HG02981 (cell line): ENCODE results near the gene CRIM1.

Source experiments
- ATAC-seq: cut with Tn5 transposase; IDR thresholded peaks from one replicate; pipeline ENCODE4 v1.9.1; 2021; ENCODE audit warnings: mild to moderate bottlenecking, moderate library complexity; ENCODE audit not compliant: unreplicated experiment

The CRIM1 gene

GRCh38 chr2:36393738-36394256 is 38.2 kb downstream of the CRIM1 start:
- ATAC-seq: no peak

GRCh38 chr2:36394804-36395203 is 39.2 kb downstream of the CRIM1 start:
- ATAC-seq: no peak

GRCh38 chr2:36395866-36396265 is 40.3 kb downstream of the CRIM1 start:
- no peak for ATAC-seq

- no peak for ATAC-seq
Measured at GRCh38 chr2:36396878-36397539, 41.4 kb downstream of the CRIM1 start.

DNA sequence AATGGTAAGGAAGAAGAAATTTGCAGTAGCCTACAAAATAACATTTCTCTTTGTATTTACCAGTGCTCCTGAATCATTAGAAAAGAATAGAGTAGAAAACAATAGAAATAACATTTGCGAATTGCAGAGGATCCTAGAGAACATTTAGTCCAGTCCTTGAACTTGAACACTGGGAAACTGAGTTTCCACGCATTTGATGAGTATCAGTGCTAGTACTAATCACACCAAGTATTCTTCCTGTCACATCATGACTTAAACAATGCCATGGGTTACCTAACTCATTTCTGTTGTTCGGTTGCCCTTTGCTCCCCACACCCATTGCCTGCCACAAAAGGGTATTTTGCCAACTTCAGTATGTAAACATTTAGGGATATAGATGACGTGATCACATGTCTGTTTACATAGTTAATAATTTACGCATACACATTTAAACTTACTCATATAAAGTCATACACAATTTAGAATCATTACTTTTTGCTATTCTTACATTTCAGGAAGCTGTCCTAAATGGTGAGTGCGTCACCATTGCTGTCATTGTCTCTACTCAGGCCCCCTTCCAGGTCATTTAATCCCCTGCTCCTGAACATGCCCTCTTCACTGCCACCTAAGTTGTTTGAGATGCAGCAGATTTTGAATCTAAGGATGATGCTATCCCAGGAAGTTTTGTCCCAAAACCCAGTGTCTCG is 42.3 kb downstream of the CRIM1 start:
- ATAC-seq: no peak

DNA sequence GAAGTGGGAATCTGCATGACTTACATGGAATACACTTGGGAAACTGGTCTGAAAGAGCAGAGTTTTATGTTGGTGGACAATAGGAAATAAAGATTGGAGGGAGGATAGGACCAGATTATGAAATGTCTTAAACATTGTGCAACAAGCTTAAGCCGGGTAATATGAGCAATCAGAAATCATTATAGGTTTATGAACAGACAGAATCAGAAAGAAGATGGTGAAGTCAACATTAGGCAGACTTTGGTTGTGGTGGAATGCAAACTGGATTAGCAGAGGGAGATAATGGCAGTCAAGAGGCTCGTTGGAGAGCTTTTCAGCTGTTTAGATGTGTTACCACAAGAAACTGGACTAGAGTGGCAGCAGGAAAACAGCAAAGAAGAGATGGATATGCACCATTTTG is 43.5 kb downstream of the CRIM1 start:
- ATAC-seq: no peak

DNA sequence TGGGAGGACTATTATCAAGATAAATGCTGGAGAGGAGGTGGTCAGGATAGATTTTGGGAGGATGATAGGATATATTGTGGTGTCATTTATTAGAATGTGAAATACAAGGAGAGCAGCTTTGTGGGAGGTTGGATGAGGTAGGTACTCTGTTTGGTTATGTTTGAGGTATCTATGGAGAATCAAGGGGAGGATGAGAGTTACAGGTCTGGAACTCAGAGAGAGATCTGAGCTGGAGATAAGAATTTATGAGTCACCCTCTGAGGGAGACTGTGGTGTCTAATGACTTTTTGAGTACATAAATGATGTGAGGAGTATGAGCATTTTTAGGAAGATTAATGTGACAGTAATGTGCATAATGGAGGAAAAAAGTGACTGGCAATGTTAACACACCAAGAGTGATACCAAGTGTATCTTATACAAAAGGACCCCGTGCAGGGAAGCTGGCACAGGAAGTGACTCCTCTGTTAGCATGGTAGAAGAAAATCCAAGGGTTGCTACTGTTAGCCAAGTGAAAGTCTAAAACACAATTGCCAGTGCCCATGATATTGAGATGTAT is 48.2 kb downstream of the CRIM1 start:
- peak; percentile 70 for ATAC-seq

- peak; percentile 48 for ATAC-seq
Measured at GRCh38 chr2:36404318-36404717, 48.7 kb downstream of the CRIM1 start.

DNA sequence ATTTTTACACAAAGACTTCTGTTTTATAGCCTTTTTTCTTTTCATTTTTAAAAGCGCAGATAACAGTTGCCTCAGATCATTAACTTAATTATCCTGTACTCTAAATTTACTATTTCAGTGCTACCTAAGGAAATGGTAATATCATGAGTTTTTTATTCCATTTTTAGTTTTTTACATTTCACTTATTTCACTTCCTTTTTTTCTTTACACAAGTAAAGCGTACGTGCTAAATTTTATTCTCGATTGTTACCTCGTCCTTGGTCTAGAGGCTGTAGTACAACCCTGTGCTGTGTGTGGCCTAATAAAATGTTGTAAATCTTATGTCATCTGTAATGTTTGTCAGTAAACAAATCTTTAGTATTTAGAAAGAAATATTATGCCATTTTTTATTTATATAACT is 49.2 kb downstream of the CRIM1 start:
- ATAC-seq: peak; percentile 37

DNA sequence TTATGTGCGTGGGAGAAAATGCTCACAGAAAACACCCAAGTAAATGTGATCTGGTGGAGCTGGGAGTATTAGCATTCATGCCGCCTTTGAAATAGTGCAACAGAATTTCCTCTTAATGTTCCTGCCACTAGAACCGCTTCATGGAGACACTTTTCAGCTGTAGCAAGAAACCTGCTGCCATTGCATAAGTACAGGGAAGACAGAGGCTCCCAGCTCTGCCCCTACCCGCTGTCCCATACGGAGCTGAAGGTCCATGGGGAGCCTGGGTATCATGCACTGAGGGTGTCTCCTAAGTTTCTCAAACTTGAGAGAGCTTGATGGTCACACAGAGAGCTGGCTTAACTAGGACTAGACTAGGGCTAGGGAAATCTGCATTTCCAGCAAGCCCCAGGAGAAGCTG is 49.6 kb downstream of the CRIM1 start:
- no peak for ATAC-seq

- no peak for ATAC-seq
Measured at GRCh38 chr2:36406296-36406695, 50.7 kb downstream of the CRIM1 start.

DNA sequence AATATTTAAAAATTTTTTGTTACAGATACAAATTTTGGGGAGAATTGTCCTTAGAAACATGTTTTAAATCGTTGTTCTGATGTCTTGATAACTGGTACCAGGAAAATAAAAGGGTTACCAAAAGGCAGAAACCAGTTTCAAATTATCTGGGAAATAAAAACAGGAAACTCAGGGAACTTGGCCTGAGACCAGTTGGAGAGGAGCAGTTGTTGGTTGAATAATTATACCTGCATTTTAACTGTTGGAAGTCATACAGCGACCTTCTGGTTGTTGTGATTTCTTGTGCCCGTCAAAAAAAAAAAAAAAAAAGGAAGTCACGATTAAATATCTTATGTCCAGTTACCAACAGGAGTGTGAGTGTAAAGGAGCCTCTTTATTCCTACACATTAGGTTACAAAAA is 51.8 kb downstream of the CRIM1 start:
- no peak for ATAC-seq

- no peak for ATAC-seq
Measured at GRCh38 chr2:36408198-36408703, 52.7 kb downstream of the CRIM1 start.

- no peak for ATAC-seq
Measured at GRCh38 chr2:36409335-36409734, 53.8 kb downstream of the CRIM1 start.

DNA sequence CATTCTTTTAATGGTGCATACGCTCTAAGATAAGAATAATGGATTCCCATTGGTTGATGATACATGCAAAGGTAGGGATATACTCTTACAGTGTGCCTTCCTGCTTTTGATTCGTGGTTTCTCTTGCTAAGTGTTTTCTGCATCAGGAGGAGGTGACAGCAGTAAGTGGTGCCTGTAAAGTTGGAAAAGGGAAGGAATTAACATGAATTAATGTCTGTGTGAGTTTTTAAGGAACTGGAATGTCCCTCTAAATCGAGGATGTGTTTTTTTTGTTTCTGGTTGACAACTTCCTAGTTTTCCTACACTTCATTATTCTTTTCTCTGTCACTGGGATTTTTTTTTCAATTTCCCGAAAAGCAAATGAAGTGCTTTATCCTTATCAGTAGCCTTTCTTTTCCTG is 54.4 kb downstream of the CRIM1 start:
- ATAC-seq: no peak

DNA sequence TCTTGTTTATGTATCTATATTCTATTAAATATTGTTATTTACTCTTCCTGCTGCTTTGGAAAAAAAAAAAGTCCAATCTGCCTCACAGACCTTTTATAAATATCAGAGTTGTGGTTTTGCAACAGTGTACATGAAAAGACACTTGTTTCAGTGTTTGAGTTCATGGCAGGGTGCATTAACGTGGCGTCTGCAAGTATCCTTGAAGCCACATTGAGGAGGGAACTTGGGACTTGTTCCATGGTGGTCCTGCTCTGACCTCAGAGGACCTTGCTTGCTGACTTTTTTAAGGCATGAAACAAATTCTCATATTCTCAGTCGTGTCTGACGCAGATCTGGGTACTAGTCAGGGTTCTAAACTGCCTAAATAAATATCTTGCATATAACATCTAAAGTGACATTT is 55.1 kb downstream of the CRIM1 start:
- no peak for ATAC-seq

GRCh38 chr2:36411962-36412444 is 56.4 kb downstream of the CRIM1 start:
- no peak for ATAC-seq

DNA sequence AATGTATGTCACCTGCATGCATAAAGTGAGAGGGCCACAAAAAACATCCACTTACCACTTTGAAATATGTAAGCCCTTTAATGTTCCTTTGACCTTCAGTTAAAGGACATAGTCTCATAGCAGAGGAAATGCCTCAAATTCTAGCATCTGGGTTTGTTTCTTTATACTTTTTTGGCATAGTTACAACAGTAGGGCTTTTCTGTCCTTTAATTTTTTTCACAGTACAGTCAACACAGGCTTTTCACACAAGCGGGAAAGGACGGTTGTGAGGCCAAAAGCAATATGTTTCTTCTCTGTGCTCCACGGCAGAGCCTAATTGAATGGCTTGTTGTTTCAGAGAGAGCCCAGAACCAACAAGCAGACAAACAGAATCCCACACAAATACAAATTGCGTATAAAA is 57.6 kb downstream of the CRIM1 start:
- no peak for ATAC-seq

GRCh38 chr2:36414307-36414706 is 58.7 kb downstream of the CRIM1 start:
- no peak for ATAC-seq

GRCh38 chr2:36415381-36416022 is 59.9 kb downstream of the CRIM1 start:
- ATAC-seq: no peak

GRCh38 chr2:36416370-36417165 is 61.0 kb downstream of the CRIM1 start:
- no peak for ATAC-seq
